Mesothelial cell of epicardium (in vitro differentiated cells): ENCODE measurements around the gene UBR1. TPM values are rescaled to one million over a fixed set of nuclear protein-coding genes. Genes with fewer than 3 reads are reported as not detected.
"Not testable (repeated sequence)": the region's sequence is repeated elsewhere in the genome, so short reads cannot be mapped to it uniquely, and the experiment has no call there.

ENCODE experiments used
- DNase-seq, 2 experiments: peaks; one replicate each; pipeline ENCODE4 v3.0.0; 2021; ENCODE audit warnings: low spot score in 2 of 2; ENCODE audit not compliant: unreplicated experiment in 2 of 2
- H3K27ac Mint-ChIP-seq: 2 replicates; pipeline ENCODE4 v1.8.0; 2021; ENCODE audit warnings: mixed read lengths
- H3K27me3 Mint-ChIP-seq: 2 replicates; pipeline ENCODE4 v1.8.0; 2021; ENCODE audit warnings: low read depth, mixed read lengths
- H3K36me3 Mint-ChIP-seq: 2 replicates; pipeline ENCODE4 v1.8.0; 2021; ENCODE audit warnings: mixed read lengths
- H3K4me1 Mint-ChIP-seq: 2 replicates; pipeline ENCODE4 v1.8.0; 2021; ENCODE audit warnings: mixed read lengths
- H3K4me3 Mint-ChIP-seq: 2 replicates; pipeline ENCODE4 v1.8.0; 2021; ENCODE audit warnings: mild to moderate bottlenecking, moderate library complexity, mixed read lengths
- H3K9me3 Mint-ChIP-seq: 2 replicates; pipeline ENCODE4 v1.8.0; 2021; ENCODE audit warnings: mixed read lengths
- CTCF ChIP-seq: fragments of 200-600 bp; sonication (generic); IDR thresholded peaks from one replicate; pipeline ENCODE4 v1.5.0; 2021; ENCODE audit warnings: antibody characterized with exemption; ENCODE audit not compliant: unreplicated experiment
- total RNA-seq: library from RNA; stranded (reverse); gene quantifications from 3 replicates; pipeline ENCODE4 v1.2.1, GENCODE V29; 2021

UBR1 gene
- total RNA-seq, 1 donor from 2014 or later = 36.4 TPM

GRCh38 chr15:43132830-43133429 is 27.1 kb upstream of the UBR1 start:
- H3K4me1 Mint-ChIP-seq = peaks cover 22% of the 10 kb centered on the region
- H3K36me3 Mint-ChIP-seq = peaks cover 4% of the 10 kb centered on the region
- DNase-seq = no peak
- H3K9me3 Mint-ChIP-seq = peaks cover 13% of the 10 kb centered on the region
- TF ChIP-seq CTCF = no peak
- H3K4me3 Mint-ChIP-seq = peak overlapping the region; percentile 89
- peak overlapping the region; percentile 95 for H3K27ac Mint-ChIP-seq
- peaks cover 30% of the 10 kb centered on the region for H3K27me3 Mint-ChIP-seq

GRCh38 chr15:43128980-43129335 is 23.1 kb upstream of the UBR1 start:
- H3K4me3 Mint-ChIP-seq = no peak overlapping the region
- no peak overlapping the region for H3K27ac Mint-ChIP-seq

GRCh38 chr15:43128174-43128979 is 22.5 kb upstream of the UBR1 start:
- Mint-ChIP-seq H3K9me3 (peaks cover 17% of the 10 kb centered on the region), H3K27me3 (peaks cover 14% of the 10 kb centered on the region)
- not testable (repeated sequence) for DNase-seq, H3K4me1 Mint-ChIP-seq, H3K36me3 Mint-ChIP-seq, H3K4me3 Mint-ChIP-seq, H3K27ac Mint-ChIP-seq

More at GRCh38 chr15:43128980-43129335, 23.1 kb upstream of the UBR1 start:
- H3K4me1 Mint-ChIP-seq = peaks cover 5% of the 10 kb centered on the region
- H3K27me3 Mint-ChIP-seq = peaks cover 15% of the 10 kb centered on the region
- TF ChIP-seq CTCF = no peak
- no peak for DNase-seq
- H3K36me3 Mint-ChIP-seq = no peaks in the 10 kb centered on the region
- H3K9me3 Mint-ChIP-seq = peaks cover 17% of the 10 kb centered on the region

GRCh38 chr15:43127752-43128151 is 21.9 kb upstream of the UBR1 start:
- Mint-ChIP-seq H3K27ac (no peak overlapping the region), H3K27me3 (peaks cover 10% of the 10 kb centered on the region), H3K9me3 (peaks cover 17% of the 10 kb centered on the region), H3K4me1 (peaks cover 5% of the 10 kb centered on the region), H3K4me3 (no peak overlapping the region), H3K36me3 (no peaks in the 10 kb centered on the region)
- no peak for TF ChIP-seq CTCF
- no peak for DNase-seq

- H3K9me3 Mint-ChIP-seq = peaks cover 17% of the 10 kb centered on the region
- H3K4me3 Mint-ChIP-seq = no peak overlapping the region
- peaks cover 7% of the 10 kb centered on the region for H3K4me1 Mint-ChIP-seq
- H3K27me3 Mint-ChIP-seq = peaks cover 6% of the 10 kb centered on the region
- TF ChIP-seq CTCF = no peak
- H3K27ac Mint-ChIP-seq = no peak overlapping the region
- DNase-seq = no peak
- no peaks in the 10 kb centered on the region for H3K36me3 Mint-ChIP-seq
Measured at GRCh38 chr15:43126356-43126755, 20.5 kb upstream of the UBR1 start.

GRCh38 chr15:43125100-43125661 is 19.3 kb upstream of the UBR1 start:
- peaks cover 14% of the 10 kb centered on the region for H3K27me3 Mint-ChIP-seq
- no peak overlapping the region for H3K27ac Mint-ChIP-seq
- no peak overlapping the region for H3K4me3 Mint-ChIP-seq
- DNase-seq = no peak
- no peak for TF ChIP-seq CTCF
- peaks cover 17% of the 10 kb centered on the region for H3K9me3 Mint-ChIP-seq
- H3K36me3 Mint-ChIP-seq = no peaks in the 10 kb centered on the region
- H3K4me1 Mint-ChIP-seq = peaks cover 7% of the 10 kb centered on the region
